Activated gamma-delta T cell treated with anti-CD3 and anti-CD28 coated beads, Interleukin-2, amount 50 U/mL, for 16 hours (primary cell): ENCODE results near the gene CD6.
A peak's percentile ranks its signal among the peaks of the same experiment; 100 is the strongest.
"Not testable (repeated sequence)": the region's sequence is repeated elsewhere in the genome, so short reads cannot be mapped to it uniquely, and the experiment has no call there.

Source experiments
- DNase-seq: peaks from one replicate; pipeline ENCODE4 v3.0.0-alpha.2; 2020; ENCODE audit warnings: low read depth

CD6 gene

DNA sequence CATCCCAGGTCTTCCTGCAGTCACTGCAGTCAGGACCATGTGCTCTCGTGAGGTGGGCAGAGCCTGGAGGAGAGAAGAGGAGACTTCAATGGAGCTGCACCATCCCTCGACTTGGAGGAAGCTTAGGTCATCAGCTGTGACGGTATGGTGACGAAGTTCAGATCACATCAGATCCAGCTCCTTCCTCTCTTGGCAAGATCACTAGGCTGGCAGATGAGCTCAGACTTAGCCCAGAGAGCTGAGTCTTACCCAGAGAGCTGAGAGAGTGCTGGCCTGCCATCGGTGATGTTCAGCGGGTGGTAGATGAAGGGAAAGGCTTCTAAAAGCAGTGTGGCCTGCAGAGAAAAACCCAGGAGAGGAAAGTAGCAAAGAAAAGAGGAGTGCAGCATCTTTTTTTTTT is 17.7 kb upstream of the CD6 start:
- no peak for DNase-seq

DNA sequence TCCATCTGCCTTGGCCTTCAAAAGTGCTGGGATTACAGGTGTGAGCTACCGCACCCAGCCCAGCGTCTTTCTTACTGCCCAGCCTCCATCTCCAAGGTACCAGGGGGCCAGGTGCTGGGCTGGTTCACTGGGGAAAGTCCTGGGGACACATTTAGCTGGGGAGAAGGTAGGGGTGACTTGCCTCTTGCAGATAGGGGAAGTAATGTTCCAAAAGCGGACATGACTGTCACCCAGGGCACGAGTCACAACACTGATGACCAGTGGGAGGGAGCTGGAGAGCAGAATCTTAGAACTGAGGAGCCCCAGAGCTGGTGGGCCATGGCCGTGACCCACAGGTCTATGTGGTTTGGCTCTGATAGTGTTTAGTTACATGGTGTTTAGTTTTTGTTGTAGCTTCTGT is 17.1 kb upstream of the CD6 start:
- DNase-seq, result no peak

DNA sequence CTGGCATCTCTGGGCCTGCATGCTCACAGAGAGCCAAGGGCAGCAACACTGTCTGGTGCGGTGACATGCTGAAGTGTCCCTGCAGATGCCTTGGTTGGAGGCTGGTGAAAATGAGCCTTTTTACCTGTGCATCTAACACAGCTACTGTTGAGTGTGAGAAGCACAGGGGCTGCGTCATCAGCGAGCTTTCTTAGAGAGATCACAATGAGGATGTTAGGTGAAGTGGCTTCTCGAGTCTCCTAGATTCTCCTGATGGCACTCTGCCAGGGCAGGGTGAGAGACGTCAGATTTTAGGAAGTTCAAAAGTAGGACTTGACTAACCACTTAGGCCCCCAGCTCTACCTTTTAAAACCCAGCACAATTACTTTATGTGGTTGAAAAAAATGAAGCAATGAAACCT is 15.9 kb upstream of the CD6 start:
- DNase-seq, result no peak

GRCh38 chr11:60957188-60957587 is 14.3 kb upstream of the CD6 start:
- no peak for DNase-seq

GRCh38 chr11:60959431-60959830 is 12.0 kb upstream of the CD6 start:
- no peak for DNase-seq

GRCh38 chr11:60960405-60960804 is 11.1 kb upstream of the CD6 start:
- DNase-seq, result no peak

GRCh38 chr11:60964801-60965200 is 6.7 kb upstream of the CD6 start:
- no peak for DNase-seq

GRCh38 chr11:60966890-60967289 is 4.6 kb upstream of the CD6 start:
- DNase-seq, result no peak

DNA sequence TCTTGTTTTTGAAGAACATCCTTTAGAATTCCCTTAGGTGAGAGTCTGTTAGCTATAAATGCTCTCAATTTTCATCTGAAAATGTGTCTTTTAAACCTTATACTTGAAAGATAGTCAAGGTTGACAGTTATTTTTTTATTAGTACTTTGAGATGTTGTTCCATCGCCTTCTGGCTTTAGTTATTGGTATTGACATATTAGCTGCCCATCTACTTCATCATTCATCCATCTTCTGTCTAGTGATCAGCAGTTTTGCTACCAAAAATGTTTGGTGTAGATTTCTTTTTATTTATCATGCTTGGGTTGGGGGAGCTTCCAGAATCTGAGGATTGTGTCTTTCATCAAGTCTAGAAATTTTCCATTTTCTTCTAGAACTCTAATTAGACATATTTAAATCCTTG is 3.3 kb upstream of the CD6 start:
- DNase-seq, result no peak

DNA sequence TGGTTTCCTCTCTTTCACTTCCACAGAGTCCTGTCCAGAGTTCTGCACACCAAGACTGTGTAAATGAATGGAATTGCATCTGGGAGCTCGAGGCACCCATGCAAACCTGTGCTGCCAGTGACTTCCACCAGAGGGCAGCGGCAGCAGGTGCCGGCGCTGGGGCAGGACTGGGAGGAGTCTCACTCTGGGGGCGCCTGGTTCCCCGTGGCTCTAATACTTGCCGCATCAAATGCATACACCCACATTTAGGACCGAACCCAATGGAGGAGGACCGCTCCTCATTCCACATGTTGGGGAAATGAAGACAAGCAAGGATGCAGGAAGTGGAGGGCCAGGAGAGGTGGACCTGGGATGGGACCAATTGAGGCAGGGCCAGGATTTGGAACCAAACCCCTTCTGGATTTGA is 1.1 kb upstream of the CD6 start:
- DNase-seq, result peak; percentile 68

GRCh38 chr11:60970890-60971289 is 590 bp upstream of the CD6 start:
- no peak for DNase-seq

- DNase-seq, result no peak
These were observed 926 bp downstream of the CD6 start for GRCh38 chr11:60972182-60973030.

DNA sequence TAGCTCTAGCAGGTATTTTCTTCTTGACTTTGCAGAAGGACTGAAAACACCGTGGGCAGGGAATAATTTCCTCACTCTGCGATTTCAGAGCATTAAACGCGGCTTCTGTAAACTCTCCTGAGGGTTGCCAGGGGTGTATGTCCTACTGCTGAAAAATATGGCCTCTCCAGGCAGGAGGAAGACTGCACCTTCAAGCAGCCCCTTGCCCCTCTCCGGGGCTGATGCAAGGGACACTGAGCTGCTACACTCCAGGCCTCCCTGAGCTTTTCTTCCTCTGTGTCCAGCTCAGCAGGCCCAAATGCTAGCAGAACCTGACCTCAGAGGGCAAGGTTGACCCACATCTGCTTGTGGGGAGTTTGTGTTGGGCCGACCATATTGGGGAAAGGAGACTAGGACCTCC is 2.2 kb downstream of the CD6 start:
- DNase-seq, result no peak

DNA sequence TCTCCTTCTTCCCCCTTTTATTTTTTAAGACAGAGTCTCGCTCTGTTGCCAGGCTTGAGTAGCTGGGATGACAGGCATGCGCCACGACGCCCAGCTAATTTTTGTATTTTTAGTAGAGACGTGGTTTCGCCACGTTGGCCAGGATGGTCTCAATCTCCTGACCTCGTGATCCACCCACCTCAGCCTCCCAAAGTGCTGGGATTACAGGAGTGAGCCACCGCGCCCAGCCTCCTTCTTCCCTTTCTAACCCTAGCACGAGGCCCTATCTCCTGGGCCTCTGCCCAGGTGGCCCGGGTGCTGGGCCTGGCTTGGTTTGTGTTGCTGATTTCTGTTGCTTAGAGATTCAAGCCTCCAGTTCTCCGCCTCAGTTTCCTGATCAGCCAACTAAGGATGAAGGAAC is 2.8 kb downstream of the CD6 start:
- DNase-seq, result not testable (repeated sequence)

DNA sequence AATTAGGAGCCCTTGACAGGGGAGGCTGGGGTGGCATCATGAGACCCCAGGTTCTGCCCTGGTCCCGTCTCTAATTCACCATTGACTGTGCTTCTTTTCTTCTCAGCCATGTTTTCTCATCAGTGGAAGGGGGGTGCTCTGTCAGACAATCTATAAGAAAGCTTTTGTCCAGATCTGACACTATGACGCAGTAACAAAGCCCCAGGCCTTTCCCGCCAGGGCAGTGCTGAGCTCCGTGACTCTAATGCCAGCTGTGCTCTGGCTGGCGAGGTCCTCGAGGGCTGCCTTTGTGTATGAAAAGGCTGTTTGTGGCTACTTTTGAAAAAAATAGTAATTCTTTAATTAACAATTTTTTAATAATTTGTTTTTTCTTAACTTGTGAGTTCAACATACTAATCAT is 3.2 kb downstream of the CD6 start:
- DNase-seq, result no peak

GRCh38 chr11:60977224-60977623 is 5.7 kb downstream of the CD6 start:
- no peak for DNase-seq

- no peak for DNase-seq
These were observed 6.4 kb downstream of the CD6 start for GRCh38 chr11:60977836-60978235.

- DNase-seq, result peak; percentile 49
These were observed 7.3 kb downstream of the CD6 start for GRCh38 chr11:60978546-60979380.

- DNase-seq, result no peak
These were observed 10.0 kb downstream of the CD6 start for GRCh38 chr11:60981515-60981914.

GRCh38 chr11:60982184-60982583 is 10.7 kb downstream of the CD6 start:
- DNase-seq, result no peak

DNA sequence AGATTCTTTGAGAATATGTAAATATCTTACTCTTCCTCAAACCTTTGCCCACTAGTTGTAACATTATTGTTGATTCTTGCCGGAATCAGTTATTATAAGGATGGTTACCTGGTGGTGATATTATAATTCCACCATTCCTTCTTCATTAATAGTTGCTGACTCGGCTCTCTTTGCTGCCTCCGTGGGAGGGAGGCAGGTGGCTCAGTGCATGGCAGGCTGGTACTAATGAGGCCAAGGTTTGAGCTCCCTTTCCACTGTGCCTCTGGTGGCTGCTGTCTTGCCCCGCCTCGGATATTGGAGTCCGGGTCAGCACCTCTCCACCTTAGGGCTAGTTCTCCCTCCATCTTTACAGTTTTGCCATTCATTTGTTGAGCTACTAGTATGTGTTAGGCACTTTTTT is 12.7 kb downstream of the CD6 start:
- no peak for DNase-seq

DNA sequence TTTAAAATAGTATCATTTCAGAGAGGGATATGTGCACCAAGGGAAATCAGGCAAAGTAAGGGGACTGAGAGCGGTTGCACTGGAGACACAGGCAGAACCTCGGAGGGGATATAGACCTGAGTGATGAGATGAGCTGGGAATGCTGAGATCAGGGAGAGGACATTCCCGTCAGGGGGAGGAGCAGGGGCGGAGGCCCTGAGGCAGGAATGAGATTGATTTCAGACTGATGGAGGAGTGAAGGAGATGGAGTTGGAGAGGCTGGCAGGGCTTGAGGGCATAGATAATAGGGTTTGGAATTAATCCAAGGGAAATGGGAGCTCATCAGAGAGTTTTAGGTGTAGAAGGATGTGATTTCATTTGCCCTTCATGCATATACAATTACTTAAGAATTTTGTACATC is 13.2 kb downstream of the CD6 start:
- no peak for DNase-seq

DNA sequence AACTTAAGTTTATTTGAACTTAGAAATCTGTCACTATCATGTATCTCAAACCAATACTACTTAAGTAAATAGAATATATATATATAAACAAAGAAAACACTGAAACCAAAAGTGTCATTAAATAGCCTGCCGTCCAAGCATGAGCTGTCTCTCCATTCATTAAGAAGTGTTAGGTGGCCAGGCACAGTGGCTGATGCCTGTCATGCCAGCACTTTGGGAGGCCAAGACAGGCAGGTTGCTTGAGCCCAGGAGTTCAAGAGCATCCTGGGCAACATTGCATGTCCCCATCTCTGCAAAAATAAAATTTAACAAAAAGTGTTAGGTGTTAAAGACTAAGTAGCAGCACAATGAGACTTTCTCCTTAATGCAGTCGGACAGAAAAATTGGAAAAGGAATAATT is 14.0 kb downstream of the CD6 start:
- no peak for DNase-seq
